ENCODE measurements around the gene STK32B. TPM values are rescaled to one million over a fixed set of nuclear protein-coding genes. Genes with fewer than 3 reads are reported as not detected.

The STK32B gene
- total RNA-seq, 2 experiments from 2014 or later, result not detected

GRCh38 chr4:5488413-5488812 lies 437.1 kb downstream of the STK32B start:
- DNase-seq, result no peak
- POLR2A ChIA-PET, result no interaction called here
- ATAC-seq, result no peak
- CTCF ChIA-PET, result no interaction called here
- intact Hi-C loops (cut with micrococcal nuclease), result no loop called here
- H3K27me3 Mint-ChIP-seq, result no peaks in the 10 kb centered on the region
- H3K4me1 Mint-ChIP-seq (ENCODE audit: low read depth), result no peaks in the 10 kb centered on the region
- H3K4me3 Mint-ChIP-seq, result no peak overlapping the region
- H3K27ac Mint-ChIP-seq, result no peak overlapping the region
- no peaks in the 10 kb centered on the region for H3K36me3 Mint-ChIP-seq (ENCODE audit: low read depth)
- TF ChIP-seq CTCF (IDR thresholded peaks at IDR 0.05), result no peak
- peaks cover 11% of the 10 kb centered on the region for H3K9me3 Mint-ChIP-seq

GRCh38 chr4:5489260-5489659 lies 438.0 kb downstream of the STK32B start:
- no peaks in the 10 kb centered on the region for H3K36me3 Mint-ChIP-seq (ENCODE audit: low read depth)
- POLR2A ChIA-PET, result no interaction called here
- no peak overlapping the region for H3K4me3 Mint-ChIP-seq
- H3K9me3 Mint-ChIP-seq, result peaks cover 8% of the 10 kb centered on the region
- intact Hi-C loops (cut with micrococcal nuclease), result no loop called here
- no peak for TF ChIP-seq CTCF (IDR thresholded peaks at IDR 0.05)
- CTCF ChIA-PET, result no interaction called here
- H3K27me3 Mint-ChIP-seq, result no peaks in the 10 kb centered on the region
- H3K4me1 Mint-ChIP-seq (ENCODE audit: low read depth), result no peaks in the 10 kb centered on the region
- no peak for DNase-seq
- ATAC-seq, result no peak
- no peak overlapping the region for H3K27ac Mint-ChIP-seq

GRCh38 chr4:5497489-5497888 lies 446.2 kb downstream of the STK32B start:
- Mint-ChIP-seq H3K36me3 (ENCODE audit: low read depth) (no peaks in the 10 kb centered on the region), H3K27ac (no peak overlapping the region), H3K4me1 (ENCODE audit: low read depth) (no peaks in the 10 kb centered on the region), H3K27me3 (no peaks in the 10 kb centered on the region), H3K9me3 (no peaks in the 10 kb centered on the region), H3K4me3 (no peak overlapping the region)
- ChIA-PET CTCF (no interaction called here), POLR2A (no interaction called here)
- no peak for TF ChIP-seq CTCF (IDR thresholded peaks at IDR 0.05)
- ATAC-seq, result no peak
- DNase-seq, result no peak
- intact Hi-C loops (cut with micrococcal nuclease), result no loop called here

- DNase-seq, result no peak
- no peaks in the 10 kb centered on the region for H3K9me3 Mint-ChIP-seq
- TF ChIP-seq CTCF (IDR thresholded peaks at IDR 0.05), result no peak
- ChIA-PET CTCF (no interaction called here), POLR2A (no interaction called here)
- H3K27me3 Mint-ChIP-seq, result no peaks in the 10 kb centered on the region
- H3K36me3 Mint-ChIP-seq (ENCODE audit: low read depth), result no peaks in the 10 kb centered on the region
- no peaks in the 10 kb centered on the region for H3K4me1 Mint-ChIP-seq (ENCODE audit: low read depth)
- no peak for ATAC-seq
- H3K4me3 Mint-ChIP-seq, result no peak overlapping the region
- intact Hi-C loops (cut with micrococcal nuclease), result no loop called here
- H3K27ac Mint-ChIP-seq, result no peak overlapping the region
These were observed 448.9 kb downstream of the STK32B start for GRCh38 chr4:5500165-5500564.

- Mint-ChIP-seq H3K4me1 (ENCODE audit: low read depth) (no peaks in the 10 kb centered on the region), H3K4me3 (no peak overlapping the region), H3K36me3 (ENCODE audit: low read depth) (no peaks in the 10 kb centered on the region), H3K27me3 (no peaks in the 10 kb centered on the region), H3K9me3 (no peaks in the 10 kb centered on the region), H3K27ac (no peak overlapping the region)
- intact Hi-C loops (cut with micrococcal nuclease), result no loop called here
- POLR2A ChIA-PET, result no interaction called here
- CTCF ChIA-PET, result no interaction called here
- DNase-seq (no peak), ATAC-seq (no peak)
- TF ChIP-seq CTCF (IDR thresholded peaks at IDR 0.05), result no peak
These were observed 452.2 kb downstream of the STK32B start for GRCh38 chr4:5503336-5503936.

Measured in activated CD8-positive, alpha-beta T cell treated with anti-CD3 and anti-CD28 coated beads for 36 hours (primary cell).